ENCODE results near the gene MMP25.
A peak's percentile ranks its signal among the peaks of the same experiment; 100 is the strongest.

DNA sequence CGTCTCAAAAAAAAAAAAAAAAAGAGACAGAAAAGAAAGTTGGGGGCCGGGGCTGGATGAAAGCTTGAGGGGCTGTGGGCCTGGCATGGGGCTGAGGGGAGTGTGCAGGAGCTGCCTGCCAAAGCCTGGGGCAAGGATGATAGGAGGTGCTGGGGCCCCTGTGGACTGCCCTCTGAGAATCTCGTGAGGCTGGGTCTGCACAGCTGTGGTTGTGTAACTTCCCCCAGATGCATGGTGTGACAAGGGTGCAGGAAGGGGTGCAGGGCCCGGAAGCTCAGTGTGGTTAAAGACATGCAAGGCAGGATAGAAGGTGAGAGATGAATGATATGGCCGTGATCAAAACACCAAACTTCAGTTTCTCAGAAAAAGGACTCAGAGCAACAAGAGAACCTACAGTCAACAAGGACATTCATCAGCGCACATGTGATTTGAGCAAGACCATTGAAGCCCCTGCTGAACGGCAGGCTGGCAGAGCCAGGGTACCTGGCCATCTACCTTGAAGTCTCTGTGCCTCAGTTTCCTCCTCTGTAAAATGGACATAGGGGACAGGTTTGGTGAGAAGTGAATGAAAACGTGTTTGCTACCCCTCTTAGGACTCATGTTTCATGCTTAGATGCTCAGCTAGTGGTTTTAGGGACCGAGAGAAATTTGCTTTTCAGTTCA is 28.6 kb downstream of the MMP25 start:
- no peak for TF ChIP-seq POLR2AphosphoS5 (IDR thresholded peaks at IDR 0.05; ENCODE audit: low read depth, low read length)
- no peak for TF ChIP-seq TAF1 (IDR thresholded peaks at IDR 0.05; ENCODE audit: low read depth, low read length)
- 0 out of 2 replicates have a peak, but pooled peaks have one; percentile 25 for TF ChIP-seq POLR2A (IDR thresholded peaks at IDR 0.05; ENCODE audit: low read depth, low read length)
- TF ChIP-seq SPI1 (IDR thresholded peaks at IDR 0.05; ENCODE audit: low read depth, low read length), result no peak
- TF ChIP-seq POU2F2 (IDR thresholded peaks at IDR 0.05; ENCODE audit: low read depth, low read length), result peak; percentile 67; the same call in 1 of the 2 replicates

Data from GM12891 (cell line).